HG03135 (cell line): ENCODE data around the gene ZFP1.
"Not testable (repeated sequence)": the region's sequence is repeated elsewhere in the genome, so short reads cannot be mapped to it uniquely, and the experiment has no call there.

ENCODE experiments used
- ATAC-seq: cut with Tn5 transposase; IDR thresholded peaks from one replicate; pipeline ENCODE4 v1.9.1; 2021; ENCODE audit warnings: mild to moderate bottlenecking, moderate library complexity; ENCODE audit not compliant: unreplicated experiment

The ZFP1 gene

DNA sequence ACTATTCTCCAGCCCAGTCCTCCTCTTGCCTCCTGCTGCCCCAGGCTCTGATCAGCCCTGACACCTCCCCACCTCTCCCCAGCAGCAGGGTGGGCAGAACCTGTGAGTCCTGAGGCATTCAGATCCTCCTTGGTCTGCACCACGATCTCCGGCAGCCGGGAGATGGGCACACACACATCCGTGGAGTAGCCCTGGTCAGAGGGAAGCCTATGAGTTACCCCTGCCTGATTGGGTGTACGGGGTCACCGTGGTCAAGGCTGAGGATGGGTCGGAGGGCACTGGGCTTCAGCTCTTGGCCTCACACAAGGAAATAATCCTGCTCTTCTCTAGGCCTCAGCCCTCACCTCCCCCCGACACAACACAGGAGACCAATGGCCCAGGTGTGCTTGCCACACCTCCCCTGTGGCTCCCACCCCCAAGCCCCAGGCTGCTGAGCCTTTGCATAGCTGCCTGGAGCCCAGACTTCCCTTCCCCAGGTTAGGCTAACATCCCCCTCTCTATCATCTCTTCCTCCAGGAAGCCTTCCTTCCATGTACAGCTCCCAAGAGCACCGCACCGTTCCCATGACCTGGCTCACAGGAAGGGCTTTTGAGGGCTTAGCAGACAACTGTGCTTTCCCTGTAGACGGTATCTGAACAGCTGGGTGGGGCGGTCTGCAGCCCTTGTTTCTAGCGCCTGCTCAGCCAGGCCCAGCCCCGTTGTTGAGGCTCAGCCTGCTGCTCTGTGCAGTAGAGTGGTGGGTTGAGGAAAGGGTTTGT, 35.4 kb upstream of the ZFP1 start:
- no peak for ATAC-seq

DNA sequence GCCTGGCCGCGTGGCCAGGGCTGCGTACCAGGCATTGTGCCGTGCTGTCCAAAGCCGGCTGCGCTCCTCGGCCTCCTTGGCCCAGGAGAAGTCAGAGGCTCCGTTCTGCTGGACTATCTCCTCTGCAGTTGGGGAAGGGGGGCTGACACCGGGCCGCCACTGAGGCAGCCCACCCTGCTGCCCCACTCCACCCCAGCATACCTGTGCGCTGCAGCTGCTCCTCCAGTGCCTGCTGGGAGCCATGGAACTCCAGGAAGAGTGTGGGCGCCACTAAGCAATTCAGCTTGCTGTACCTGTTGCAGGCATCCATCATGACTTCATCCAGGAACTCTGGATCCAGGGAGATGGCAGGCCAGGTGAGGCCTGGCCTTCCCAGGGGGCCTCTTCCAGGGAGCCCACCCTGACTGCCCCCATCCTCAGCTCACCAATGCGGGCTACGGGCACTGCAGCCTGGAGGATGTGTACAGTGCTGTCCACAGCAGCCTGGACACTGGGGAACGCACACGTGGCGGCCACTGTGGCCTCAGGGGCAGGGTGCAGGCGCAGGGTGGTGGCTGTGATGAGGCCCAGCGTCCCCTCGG, 34.7 kb upstream of the ZFP1 start:
- no peak for ATAC-seq

DNA sequence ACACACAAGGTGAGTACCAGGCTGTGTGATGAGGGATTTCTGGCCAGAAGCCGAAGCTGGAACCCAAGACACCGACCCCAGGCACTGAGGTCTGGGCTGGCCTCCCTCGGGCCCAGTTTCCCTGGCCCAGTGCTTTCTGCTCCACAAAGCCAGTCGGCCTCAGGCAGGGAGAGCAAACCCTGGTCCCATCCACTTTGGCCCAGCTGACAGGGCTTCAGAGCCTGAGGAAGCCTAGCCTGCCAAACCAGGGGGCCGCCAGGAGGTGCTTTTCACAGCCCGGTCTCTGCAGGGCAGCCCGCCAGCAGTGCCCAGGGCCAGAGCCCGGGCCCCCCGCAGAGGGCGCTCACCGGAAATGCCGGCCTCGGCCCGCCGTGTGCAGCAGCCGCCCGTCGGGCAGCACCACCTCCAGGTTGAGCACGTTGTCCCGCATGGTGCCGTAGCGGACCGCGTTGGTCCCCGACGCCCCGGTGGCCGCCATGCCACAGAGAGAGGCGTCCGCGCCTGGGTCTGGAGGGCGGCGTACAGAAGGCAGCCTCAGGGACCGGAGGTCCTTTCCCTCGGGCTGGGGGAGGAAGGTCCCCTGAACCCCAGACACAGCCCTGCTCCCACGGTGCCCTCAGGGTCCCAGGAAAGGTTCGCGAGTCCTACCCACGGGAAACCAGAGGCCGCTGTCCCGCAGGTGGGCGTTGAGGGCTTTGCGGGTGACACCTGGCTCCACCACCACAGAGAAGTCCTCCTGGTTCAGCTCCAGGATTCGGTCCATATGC, 34.0 kb upstream of the ZFP1 start:
- ATAC-seq, result no peak

DNA sequence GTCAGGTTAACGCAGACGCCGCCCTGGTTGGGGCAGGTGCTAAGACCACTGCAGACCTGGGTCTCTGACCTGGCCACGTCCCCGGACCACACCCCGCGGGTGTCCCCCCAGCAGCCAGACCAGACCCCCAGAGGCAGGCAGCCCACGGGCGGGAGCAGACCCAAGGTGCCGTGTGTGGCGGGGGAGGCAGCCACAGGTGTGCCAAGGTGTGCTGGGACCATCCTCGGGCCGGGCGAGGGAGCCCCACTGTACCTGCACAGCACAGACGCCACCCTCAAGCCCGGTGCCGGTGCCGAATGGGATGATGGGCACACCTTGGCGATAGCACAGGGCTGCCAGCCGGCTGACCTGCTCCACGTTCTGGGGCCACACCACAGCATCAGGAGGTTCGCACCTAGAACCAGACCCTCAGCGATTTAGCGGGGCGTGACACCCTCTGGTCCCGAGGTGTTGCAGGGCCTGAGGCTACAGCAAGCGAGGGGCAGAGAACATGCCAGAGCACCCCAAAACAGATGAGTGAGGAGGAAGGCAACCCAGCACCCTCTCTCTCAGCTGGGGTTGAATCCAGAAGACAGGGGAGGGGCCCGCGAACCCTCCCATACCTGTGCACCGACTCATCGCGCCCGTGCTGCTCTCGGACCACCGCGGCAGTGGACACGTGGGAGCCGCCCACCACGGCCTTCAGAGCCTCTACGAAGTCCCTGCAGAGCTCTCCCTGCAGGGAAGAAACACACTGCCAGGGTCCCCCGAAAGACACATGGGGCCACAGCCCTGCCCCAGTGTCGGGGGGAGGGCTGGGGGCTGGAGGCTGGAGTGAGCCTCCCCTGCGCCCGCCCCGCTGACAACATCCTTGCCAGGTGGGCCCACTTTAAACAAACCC, 33.1 kb upstream of the ZFP1 start:
- ATAC-seq, result no peak

DNA sequence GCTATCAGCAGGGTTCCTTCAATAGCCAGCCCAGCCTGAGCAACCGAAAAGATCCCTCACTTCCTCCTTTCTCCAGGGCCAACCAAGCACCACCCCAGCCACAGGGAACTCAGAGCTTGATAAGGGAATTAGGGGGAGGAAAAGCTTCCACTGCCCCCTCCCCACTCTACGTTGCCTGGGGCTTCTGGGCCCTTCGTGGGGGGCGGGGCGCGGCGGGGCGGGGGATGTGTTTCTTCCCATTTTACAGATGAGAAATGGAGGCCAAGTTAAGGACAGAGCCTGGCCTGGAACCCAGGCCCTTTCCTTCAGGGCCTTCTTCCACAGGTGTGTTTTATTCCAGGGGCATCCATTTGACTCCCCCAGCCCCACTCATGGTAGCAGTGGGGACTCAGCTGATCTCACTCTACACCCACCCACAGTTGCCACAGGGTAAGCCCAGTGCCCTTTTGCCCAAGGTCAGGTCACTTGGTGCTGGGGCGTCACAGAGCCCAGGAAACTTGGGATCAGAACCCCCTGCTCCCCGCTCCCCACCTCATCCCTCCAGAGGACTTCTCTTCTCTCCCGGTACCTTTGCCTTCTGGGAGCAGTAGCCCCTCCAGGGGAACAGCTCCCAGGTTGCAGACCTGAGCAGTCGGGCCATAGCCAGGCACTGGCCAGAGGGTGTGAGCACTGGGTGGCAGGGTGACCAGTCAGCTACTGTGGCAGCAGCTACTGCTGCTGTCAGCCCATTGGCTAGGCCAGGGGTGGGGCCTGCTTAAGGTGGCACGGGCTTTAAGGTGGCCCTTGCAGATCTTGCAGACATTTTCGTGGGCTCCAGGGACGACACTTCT, 32.0 kb upstream of the ZFP1 start, which contains the start of gene LDHD:
Gene LDHD (minus strand): TSS at position 700 of the 830 bp plus-strand sequence. CDS start 60 bp downstream, at position 640.
- no peak for ATAC-seq

DNA sequence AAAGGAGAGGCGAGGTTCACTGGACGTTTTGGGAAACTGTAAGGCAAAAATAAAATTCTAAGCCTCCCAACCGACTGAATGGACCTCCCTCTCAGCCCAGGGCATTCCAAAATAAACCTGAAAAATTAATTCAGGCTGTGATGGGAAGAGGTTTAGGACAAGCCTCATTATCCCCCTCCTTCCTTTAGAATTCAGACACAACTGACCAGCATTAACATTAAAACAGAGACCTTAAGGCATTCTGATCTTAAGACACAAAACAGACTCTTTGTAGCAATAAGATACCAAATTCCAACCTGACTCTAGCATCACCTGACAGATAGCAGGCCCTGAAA, 31.4 kb upstream of the ZFP1 start:
- ATAC-seq, result no peak

DNA sequence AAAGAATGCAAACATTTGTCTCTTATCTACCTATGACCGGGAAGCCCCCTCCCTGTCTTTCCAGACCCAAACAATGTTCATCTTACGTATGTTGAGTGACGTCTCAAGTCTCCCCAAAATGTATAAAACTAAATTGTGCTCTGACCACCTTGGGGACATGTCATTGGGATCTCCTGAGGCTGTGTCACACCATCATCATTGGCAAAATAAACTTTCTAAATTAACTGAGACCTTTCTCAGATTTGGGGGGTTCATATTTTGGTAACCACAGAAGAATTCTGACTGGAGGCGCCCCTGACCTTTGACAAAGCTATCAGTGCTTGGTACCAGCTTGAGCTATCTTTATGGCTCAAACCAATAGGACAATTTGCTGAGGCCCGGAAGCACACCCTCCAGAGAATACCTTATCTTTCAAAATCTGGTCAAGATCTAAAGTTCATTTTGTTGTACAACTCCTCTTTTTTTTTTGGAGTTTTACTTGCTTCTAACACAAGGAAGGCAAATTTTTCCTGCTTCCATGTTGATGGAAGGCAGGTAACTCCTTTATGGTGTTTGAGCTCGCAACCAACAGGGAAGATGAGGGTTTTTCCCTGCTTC, 29.3 kb upstream of the ZFP1 start:
- ATAC-seq, result no peak

DNA sequence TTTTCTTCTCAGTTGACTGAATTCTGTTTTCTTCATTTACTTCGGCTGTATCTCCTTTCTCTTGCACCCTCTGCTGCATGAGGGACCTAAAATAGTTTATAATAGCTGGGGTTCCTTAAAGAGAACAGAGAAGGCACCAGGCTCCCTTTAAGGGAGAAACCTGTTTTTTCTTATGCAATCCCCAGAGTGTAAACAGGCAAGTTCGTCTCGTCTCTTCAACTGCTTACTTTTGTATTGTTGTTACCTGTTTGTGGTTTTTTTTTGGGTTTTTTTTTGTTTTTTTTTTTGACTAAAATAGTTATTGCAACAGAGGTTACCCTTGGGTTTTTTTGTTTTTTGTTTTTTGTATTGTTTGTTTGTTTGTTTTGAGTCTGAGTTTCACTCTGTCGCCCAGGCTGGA, 28.1 kb upstream of the ZFP1 start:
- ATAC-seq, result no peak

DNA sequence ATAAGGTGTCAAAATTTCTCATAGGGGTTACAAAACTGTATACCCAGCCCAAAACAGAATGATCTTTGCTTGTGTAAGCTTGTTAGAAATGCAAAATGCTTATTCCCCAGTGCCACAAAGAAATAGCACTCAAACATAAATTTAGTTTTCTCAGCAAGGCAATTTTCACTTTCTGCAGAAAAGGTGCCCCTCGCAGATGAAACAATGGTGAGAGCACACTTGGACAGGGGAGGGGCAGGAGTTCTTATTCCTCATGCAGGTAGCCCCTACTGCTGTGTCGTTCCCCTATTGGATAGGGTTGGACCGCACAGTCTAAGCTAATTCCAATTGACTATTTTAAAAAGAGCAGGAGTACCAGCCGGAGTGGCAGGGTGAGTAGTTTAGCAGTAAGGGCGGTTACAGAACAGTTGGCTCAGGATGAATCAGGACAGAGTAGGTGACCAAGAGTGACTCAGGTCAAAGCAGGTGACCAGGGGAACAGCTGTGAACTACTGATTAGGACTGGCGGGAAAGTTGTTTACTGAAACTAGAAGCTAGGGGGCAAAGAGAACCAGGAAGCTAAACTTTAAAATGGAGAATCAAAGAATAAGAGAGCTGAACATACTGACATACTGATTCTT, 26.3 kb upstream of the ZFP1 start:
- ATAC-seq, result no peak

DNA sequence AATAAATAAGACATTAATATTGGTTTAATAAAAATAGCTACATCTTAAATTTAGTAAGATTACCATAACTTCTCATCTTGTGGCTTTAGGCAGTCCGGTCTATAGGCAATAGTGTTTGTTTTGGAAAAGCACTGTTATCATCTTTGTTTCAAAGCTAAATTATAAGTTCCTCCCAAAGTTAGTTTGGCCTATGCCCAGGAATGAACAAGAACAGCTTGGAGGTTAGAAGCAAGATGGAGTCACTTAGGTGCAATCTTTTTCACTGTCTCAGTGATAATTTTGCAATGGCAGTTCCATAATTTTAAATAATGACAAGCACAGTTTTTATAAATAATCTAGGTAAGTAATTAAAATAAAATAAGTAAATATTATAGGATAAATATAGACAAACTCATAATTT, 25.7 kb upstream of the ZFP1 start:
- ATAC-seq, result no peak

DNA sequence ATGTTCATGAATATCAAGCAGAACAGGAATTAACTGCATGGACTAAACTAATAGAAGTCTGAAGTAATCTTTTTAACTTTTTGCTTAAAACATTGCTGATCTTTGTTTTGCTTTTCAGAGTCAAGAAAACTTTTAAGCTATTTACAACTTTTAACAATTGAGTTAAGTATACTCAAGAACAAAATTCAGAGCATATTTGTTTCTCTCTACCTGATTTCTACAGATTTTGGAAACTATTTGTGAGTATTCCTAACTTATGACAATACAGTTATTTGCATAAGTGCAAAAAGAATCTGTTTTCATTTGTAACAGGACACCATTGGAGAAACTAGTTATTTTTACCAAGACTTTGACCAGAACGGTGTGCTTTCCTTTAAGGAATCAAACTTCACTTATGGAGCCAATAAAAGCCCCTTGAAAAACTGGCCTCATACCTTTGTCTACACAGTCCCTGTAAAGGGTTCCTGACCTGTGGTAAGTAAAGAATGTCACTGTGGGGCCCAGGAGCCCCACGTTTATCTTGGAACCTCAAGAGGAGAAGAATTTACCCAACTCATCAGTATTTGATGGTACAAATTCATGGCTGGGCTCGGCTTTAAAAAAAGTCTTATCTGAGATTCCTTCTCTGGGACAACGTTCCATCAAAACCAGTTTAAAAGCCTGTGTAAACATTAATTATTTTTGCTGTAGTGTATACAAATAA, 20.5 kb upstream of the ZFP1 start:
- ATAC-seq, result no peak

DNA sequence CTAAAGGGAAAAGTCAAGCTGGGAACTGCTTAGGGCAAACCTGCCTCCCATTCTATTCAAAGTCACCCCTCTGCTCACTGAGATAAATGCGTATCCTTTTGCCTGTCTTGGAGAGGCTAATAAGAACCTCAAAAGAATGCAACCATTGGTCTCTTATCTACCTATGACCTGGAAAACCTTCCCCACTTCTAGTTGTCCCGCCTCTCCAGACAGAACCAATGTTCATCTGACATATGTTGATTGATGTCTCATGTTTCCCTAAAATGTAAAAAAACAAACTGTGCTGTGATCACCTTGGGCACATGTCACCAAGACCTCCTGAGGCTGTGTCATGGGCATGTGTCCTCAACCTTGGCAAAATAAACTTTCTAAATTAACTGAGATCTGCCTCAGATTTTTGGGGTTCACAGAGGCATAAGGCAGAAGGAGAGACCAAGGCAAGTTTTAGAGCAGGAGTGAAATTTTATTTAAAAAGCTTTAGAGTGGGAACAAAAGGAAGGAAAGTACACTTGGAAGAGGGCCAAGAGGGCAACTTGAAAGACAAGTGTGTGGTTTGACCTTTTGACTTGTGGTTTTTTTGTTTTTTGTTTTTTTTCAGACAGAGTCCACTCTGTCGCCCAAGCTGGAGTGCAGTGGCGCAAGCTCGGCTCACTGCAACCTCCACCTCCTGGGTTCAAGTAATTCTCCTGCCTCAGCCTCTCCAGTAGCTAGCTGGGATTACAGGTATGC, 18.7 kb upstream of the ZFP1 start:
- not testable (repeated sequence) for ATAC-seq

DNA sequence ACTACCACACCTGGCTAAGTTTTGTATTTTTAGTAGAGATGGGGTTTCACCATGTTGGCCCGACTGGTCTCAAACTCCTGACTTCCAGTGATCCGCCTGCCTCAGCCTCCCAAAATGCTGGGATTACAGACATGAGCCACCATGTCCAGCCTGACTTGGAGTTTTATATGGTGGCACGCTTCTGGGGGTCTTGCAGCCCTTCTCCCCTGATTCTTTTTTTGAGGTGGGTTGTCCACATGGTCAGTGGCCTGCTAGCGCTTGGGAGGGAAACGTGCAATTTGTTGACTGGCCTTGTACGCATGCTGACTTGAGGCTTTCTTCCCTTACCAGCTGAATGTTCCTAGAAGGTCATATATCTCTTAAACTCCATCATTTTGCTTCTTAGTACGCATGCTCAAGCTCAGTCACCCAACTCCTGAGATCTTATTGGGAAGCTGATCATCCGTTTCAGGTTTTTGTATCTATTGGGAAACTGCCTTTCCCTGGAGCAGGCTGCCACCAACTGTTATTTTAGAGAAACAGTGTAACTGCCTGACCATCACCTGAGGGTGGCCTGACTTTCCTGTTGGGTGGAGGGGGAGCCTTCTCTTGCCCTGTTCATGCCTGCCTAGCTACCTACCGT, 18.1 kb upstream of the ZFP1 start:
- no peak for ATAC-seq

DNA sequence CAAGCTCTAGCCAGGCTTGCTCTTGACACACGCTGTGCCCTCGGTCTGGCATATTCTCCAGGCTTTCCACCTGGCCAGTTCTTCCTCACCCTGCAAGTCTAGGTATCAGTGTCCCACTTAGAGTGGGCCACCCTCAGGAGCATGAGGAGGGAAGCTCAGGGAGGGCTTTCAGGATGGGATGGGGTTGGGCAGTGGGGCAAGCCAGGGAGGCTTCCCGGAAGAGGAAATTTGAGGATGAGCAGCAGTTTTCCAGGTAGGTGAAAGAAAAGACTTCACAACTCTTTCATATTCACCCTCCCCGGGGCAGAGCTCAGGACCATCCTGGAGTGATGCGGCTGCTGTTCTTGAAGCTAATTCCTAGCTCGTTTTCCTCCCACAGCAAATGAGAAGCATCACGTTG, 17.2 kb upstream of the ZFP1 start:
- no peak for ATAC-seq

DNA sequence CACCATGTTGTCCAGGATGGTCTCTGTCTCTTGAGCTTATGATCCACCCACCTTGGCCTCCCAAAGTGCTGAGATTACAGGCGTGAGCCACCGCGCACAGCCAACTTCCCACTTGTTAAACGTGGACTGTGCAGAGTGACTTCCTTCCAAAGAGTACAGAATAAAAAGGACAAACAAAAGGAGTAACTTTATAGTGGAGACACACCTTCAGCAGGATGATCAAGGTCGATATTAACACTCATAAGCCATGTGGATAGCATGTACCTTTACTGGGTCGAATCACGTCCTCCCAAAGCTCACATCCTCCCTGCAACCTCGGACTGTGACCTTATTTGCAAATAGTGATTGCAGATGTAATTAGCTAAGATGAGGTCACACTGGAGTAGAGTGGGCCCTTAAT, 10.1 kb upstream of the ZFP1 start:
- no peak for ATAC-seq

DNA sequence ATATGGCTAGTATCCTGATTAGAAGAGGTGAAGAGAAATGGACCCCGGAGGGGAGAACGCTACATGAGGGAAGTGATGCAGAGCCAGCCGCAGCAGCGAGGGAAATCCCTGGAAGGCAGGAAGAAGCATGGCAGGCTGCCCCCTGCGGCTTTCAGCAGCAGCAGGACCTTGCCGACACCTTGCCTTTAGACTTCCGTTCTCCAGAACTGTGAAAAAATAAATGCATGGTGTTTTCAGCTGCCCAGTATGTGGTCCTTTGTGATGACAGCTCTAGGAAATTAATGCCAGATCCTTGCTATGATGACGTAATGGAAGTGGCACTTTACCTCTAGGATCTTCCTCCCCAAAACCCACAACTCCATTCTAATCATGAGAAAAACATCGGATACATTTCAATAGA, 9.7 kb upstream of the ZFP1 start:
- ATAC-seq, result no peak

DNA sequence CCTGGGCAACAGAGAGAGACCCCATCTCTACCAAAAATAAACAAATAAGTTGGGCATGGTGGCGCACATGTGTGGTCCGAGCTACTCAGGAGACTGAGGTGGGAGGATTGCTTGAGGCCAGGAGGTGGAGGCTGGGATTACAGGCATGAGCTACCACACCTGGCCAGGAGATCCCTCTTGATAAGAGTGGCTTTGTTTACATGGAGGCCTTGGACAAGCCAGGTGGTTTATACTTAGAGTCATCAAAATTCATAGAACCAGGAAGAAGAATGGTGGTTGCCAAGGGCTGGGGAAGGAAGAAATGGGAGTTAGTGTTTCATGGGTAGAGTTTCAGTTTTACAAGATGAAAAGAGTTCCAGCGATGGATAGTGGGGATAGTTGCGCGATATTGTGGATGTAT, 8.8 kb upstream of the ZFP1 start:
- no peak for ATAC-seq

DNA sequence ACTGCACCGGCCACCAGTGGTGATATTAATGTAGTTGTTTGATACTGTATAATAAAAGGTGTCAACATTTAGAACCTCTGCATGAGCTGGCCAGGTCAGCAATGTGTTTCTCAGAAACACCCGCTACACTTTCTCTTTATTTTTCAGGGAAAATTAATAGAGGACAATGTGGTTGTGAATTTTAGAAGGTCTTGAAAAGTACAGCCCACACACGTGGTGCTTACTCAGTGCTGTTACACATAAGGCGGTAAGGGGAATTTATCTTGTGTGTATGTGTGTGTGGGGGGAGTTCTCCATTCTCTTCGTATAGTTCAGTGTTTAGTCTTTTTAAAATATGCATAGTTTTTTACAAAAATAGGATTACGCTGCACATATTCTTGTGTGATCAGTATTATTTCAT, 4.4 kb upstream of the ZFP1 start:
- no peak for ATAC-seq
